HG03521 (cell line): ENCODE measurements around the gene LGALS13.
"Not testable (repeated sequence)": the region's sequence is repeated elsewhere in the genome, so short reads cannot be mapped to it uniquely, and the experiment has no call there.

ENCODE experiments used
- ATAC-seq: cut with Tn5 transposase; IDR thresholded peaks from one replicate; pipeline ENCODE4 v1.9.1; 2021; ENCODE audit warnings: mild to moderate bottlenecking, moderate library complexity; ENCODE audit not compliant: unreplicated experiment

The LGALS13 gene

GRCh38 chr19:39613597-39613996, 11.3 kb downstream of the LGALS13 start:
- ATAC-seq = no peak

GRCh38 chr19:39617745-39618144, 15.4 kb downstream of the LGALS13 start:
- ATAC-seq = no peak

- no peak for ATAC-seq
These were observed 21.6 kb downstream of the LGALS13 start for GRCh38 chr19:39623946-39624345.

GRCh38 chr19:39627631-39628030, 25.3 kb downstream of the LGALS13 start:
- not testable (repeated sequence) for ATAC-seq

GRCh38 chr19:39631178-39631577, 28.9 kb downstream of the LGALS13 start:
- no peak for ATAC-seq

- no peak for ATAC-seq
These were observed 29.3 kb downstream of the LGALS13 start for GRCh38 chr19:39631626-39632025.

GRCh38 chr19:39637891-39638290, 35.6 kb downstream of the LGALS13 start:
- no peak for ATAC-seq

GRCh38 chr19:39641773-39642172, 39.4 kb downstream of the LGALS13 start:
- no peak for ATAC-seq

GRCh38 chr19:39643591-39643990, 41.3 kb downstream of the LGALS13 start:
- no peak for ATAC-seq

GRCh38 chr19:39645800-39646411, 43.6 kb downstream of the LGALS13 start:
- no peak for ATAC-seq

- no peak for ATAC-seq
These were observed 45.6 kb downstream of the LGALS13 start for GRCh38 chr19:39647918-39648317.

GRCh38 chr19:39655613-39656012, 53.3 kb downstream of the LGALS13 start, which contains the start of gene LGALS16:
Gene LGALS16 (plus strand): TSS chr19:39655913. CDS start chr19:39655962, 49 bp downstream.
- no peak for ATAC-seq
